Natural killer cell (primary cell): ENCODE measurements around the gene TBC1D22B. TPM values are rescaled to one million over a fixed set of nuclear protein-coding genes. Genes with fewer than 3 reads are reported as not detected.

Experiments
- ATAC-seq, 3 donors: fragments of 150-1000 bp in 2 of 3; fragments of 200-7000 bp in 1 of 3; cut with Tn5 transposase; 1 replicate in 1 of 3; 2 replicates in 2 of 3; pipeline ENCODE4 v1.10.0; 2021; ENCODE audit warnings: mild to moderate bottlenecking in 2 of 3, moderate library complexity in 2 of 3
- DNase-seq, 2 donors: peaks; one replicate each; pipeline versions ENCODE4 v3.0.0 to v3.0.0-alpha.2; 2013 to 2021; ENCODE audit warnings: mixed read lengths in 1 of 2
- H3K27ac ChIP-seq: one replicate; pipeline ENCODE4 v1.5.1; 2013; ENCODE audit warnings: mild to moderate bottlenecking, low read length
- H3K27me3 ChIP-seq: one replicate; pipeline ENCODE4 v1.6.1; 2013; ENCODE audit warnings: low read length; ENCODE audit not compliant: control insufficient read depth, insufficient read depth
- H3K36me3 ChIP-seq: one replicate; pipeline ENCODE4 v1.6.1; 2013; ENCODE audit warnings: low read length; ENCODE audit not compliant: control insufficient read depth, insufficient read depth
- H3K4me1 ChIP-seq: one replicate; pipeline ENCODE4 v1.6.1; 2013; ENCODE audit warnings: low read length; ENCODE audit not compliant: control insufficient read depth, insufficient read depth
- H3K4me3 ChIP-seq: one replicate; pipeline ENCODE4 v1.5.1; 2013; ENCODE audit warnings: low read length
- H3K9me3 ChIP-seq: one replicate; pipeline ENCODE4 v1.6.1; 2013; ENCODE audit warnings: low read length; ENCODE audit not compliant: control insufficient read depth, insufficient read depth
- H3K27ac Mint-ChIP-seq, 2 donors: one replicate each; pipeline ENCODE4 v1.8.0; 2022; ENCODE audit warnings: mild to moderate bottlenecking in 2 of 2, mixed read lengths in 2 of 2, moderate library complexity in 1 of 2
- H3K27me3 Mint-ChIP-seq, 2 donors: one replicate each; pipeline ENCODE4 v1.8.0; 2022; ENCODE audit warnings: low read depth in 2 of 2, mixed read lengths in 2 of 2
- H3K36me3 Mint-ChIP-seq: one replicate; pipeline ENCODE4 v1.8.0; 2022; ENCODE audit warnings: mixed read lengths
- H3K4me1 Mint-ChIP-seq, 2 donors: one replicate each; pipeline ENCODE4 v1.8.0; 2022; ENCODE audit warnings: mixed read lengths in 2 of 2
- H3K4me3 Mint-ChIP-seq: one replicate; pipeline ENCODE4 v1.8.0; 2022; ENCODE audit warnings: mild to moderate bottlenecking, moderate library complexity, mixed read lengths
- H3K9me3 Mint-ChIP-seq, 2 donors: one replicate each; pipeline ENCODE4 v1.8.0; 2022; ENCODE audit warnings: mixed read lengths in 2 of 2
- WGBS: methylation state at CpG from one replicate; pipeline ENCODE4 v1.1.7; 2013; ENCODE audit warnings: missing lambda C conversion rate; ENCODE audit not compliant: insufficient coverage; 5-methylcytosine and 5-hydroxymethylcytosine counted together
- intact Hi-C: fragments of 100-400 bp; cut with micrococcal nuclease; formaldehyde crosslinking; loops from one replicate; pipeline ENCODE4 v1.14.2; 2022
- total RNA-seq, 4 donors: library from RNA; stranded (reverse); fragments of 120-200 nt in 1 of 4; gene quantifications; one replicate each; pipeline versions ENCODE4 v1.2.3 to v1.2.4, GENCODE V29; 2013 to 2022
- TF ChIP-seq, protein P1 (sequence below): fragments of 200-600 bp; IDR thresholded peaks from one replicate; pipeline ENCODE4 v1.8.0; 2022; ENCODE audit warnings: antibody characterized with exemption

The TBC1D22B gene
- total RNA-seq, 3 donors from 2014 or later (not counting 1 experiment from before 2014, with no cell fraction given) = 8.0 to 12.1 (median 12.0) TPM

DNA sequence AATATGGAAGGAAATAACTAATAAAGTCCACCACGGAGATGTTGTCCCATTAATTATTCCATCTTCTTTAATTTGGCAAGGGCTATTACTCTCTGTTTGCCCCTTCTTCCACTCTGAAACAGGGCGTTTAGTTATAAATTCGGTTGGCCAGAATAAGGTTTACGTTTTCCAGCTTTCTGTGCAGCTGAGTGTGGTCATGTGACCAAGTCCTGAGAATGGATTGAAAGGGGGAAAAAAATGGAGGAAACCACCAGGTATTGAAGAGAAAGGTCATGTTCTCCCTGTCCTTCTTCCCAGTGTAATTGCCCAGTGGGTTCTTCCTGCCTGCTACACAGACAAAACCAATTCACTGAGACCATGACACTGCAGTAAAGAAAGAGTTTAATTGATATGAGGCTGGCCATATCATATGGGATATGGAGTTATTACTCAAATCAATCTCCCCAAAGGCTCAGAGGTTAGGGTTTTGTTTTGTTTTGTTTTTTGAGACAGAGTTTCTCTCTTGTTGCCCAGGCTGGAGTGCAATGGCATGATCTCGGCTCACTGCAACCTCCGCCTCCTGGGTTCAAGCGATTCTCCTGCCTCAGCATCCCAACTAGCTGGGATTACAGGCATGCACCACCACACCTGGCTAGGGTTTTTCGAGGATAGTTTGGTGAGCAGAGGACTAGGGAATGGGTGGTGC lies 14.3 kb upstream of the TBC1D22B start:
- Histone ChIP-seq H3K27me3 (no peaks in the 10 kb centered on the region), H3K36me3 (no peaks in the 10 kb centered on the region), H3K27ac (no peak overlapping the region), H3K9me3 (no peaks in the 10 kb centered on the region), H3K4me3 (no peak overlapping the region), H3K4me1 (peaks cover 10% of the 10 kb centered on the region)
- Mint-ChIP-seq H3K36me3 (no peaks in the 10 kb centered on the region), H3K4me1 (peaks cover 12% of the 10 kb centered on the region in 2 donors), H3K4me3 (no peak overlapping the region), H3K27me3 (peaks cover 7 to 23% of the 10 kb centered on the region in 2 donors), H3K9me3 (no peaks in the 10 kb centered on the region), H3K27ac (no peak overlapping the region)
- 90% methylated on average over 8 of the region's 8 CpGs for WGBS
- ATAC-seq (no peak), DNase-seq (no peak)
- TF ChIP-seq, protein P1, sequence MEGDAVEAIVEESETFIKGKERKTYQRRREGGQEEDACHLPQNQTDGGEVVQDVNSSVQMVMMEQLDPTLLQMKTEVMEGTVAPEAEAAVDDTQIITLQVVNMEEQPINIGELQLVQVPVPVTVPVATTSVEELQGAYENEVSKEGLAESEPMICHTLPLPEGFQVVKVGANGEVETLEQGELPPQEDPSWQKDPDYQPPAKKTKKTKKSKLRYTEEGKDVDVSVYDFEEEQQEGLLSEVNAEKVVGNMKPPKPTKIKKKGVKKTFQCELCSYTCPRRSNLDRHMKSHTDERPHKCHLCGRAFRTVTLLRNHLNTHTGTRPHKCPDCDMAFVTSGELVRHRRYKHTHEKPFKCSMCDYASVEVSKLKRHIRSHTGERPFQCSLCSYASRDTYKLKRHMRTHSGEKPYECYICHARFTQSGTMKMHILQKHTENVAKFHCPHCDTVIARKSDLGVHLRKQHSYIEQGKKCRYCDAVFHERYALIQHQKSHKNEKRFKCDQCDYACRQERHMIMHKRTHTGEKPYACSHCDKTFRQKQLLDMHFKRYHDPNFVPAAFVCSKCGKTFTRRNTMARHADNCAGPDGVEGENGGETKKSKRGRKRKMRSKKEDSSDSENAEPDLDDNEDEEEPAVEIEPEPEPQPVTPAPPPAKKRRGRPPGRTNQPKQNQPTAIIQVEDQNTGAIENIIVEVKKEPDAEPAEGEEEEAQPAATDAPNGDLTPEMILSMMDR = no peak
- intact Hi-C loops = no loop called here

DNA sequence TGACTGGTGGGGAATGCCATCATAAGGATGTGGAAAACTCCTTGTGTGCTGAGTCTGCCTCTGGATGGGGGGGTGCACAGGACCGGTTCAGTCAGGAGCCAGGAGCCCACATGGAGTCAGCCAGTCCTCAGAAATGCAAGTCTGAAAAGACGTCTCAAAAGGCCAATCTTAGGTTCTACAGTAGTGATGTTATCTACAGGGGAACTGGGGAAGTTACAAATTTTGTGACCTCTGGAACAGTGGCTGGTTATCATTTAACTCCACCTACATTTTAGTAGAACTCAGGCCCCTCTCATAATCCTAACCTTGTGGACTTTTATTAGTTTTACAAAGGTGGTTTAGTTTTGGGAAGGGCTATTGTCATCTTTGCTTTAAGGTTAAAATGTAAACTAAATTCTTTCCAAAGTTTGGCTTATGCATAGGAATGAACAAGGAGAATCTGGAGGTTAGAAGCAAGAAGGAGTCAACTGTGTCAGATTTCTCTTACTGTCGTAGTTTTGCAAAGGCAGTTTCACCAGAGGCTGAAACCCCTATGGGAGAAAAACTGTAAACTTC lies 13.7 kb upstream of the TBC1D22B start:
- H3K27ac ChIP-seq = no peak overlapping the region
- H3K27ac Mint-ChIP-seq = no peak overlapping the region

DNA sequence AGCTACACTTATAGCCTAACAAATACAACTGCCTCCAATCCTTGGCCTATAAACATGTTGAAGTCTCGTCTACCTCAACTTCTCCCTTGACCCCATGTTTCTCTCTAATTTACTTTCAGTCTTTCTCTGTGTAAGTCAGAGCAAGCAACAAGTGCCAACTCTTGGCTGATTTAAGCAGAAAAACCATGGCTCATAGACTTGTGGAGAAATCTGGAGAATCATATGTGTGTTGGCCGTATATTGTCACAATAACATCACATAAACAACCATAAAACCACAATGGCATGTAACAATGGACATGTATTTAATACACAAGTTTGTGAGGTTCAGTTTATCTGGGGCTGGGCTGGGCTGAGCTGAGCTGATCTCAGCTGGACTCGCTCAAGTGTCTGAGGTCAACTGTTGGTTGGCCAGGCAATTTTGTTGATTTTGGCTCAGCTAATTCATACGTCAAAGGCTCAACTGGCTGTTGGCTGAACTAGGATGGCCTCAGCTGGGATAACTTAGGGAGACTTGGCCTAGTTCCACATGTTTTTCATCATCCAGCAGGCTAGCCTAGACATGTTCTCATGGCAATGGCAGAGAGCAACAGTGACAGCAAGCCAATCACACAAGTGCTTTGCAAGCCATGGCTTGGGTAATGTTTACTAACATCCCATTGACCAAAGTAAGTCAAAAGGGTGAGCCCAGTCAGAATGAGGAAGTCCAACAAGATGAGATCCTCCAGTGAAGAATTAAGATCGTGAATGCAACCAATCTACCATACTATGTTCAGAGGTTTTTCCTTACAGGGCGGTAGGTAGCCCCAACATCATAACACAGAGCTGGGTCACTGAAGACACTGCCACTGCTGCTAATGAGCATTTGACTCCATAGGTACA lies 12.9 kb upstream of the TBC1D22B start:
- ATAC-seq (no peak), DNase-seq (no peak)
- peaks cover 9% of the 10 kb centered on the region in 2 donors for H3K4me1 Mint-ChIP-seq
- no peaks in the 10 kb centered on the region for H3K9me3 Mint-ChIP-seq
- Histone ChIP-seq H3K27ac (no peak overlapping the region), H3K4me1 (peaks cover 9% of the 10 kb centered on the region), H3K4me3 (no peak overlapping the region), H3K36me3 (no peaks in the 10 kb centered on the region), H3K27me3 (no peaks in the 10 kb centered on the region), H3K9me3 (no peaks in the 10 kb centered on the region)
- H3K36me3 Mint-ChIP-seq = no peaks in the 10 kb centered on the region
- H3K4me3 Mint-ChIP-seq = no peak overlapping the region
- TF ChIP-seq, protein P1 = no peak
- intact Hi-C loops = no loop called here
- peaks cover 7 to 33% of the 10 kb centered on the region in 2 donors for H3K27me3 Mint-ChIP-seq
- 96% methylated on average over 5 of the region's 6 CpGs for WGBS
- H3K27ac Mint-ChIP-seq = no peak overlapping the region

More for the DNA sequence above, 13.7 kb upstream of the TBC1D22B start:
- H3K27me3 Mint-ChIP-seq = peaks cover 7 to 30% of the 10 kb centered on the region in 2 donors
- peaks cover 12% of the 10 kb centered on the region in 2 donors for H3K4me1 Mint-ChIP-seq
- Histone ChIP-seq H3K9me3 (no peaks in the 10 kb centered on the region), H3K4me3 (no peak overlapping the region), H3K36me3 (no peaks in the 10 kb centered on the region), H3K27me3 (no peaks in the 10 kb centered on the region), H3K4me1 (peaks cover 10% of the 10 kb centered on the region)
- H3K36me3 Mint-ChIP-seq = no peaks in the 10 kb centered on the region
- 90% methylated on average over 3 of the region's 3 CpGs for WGBS
- H3K9me3 Mint-ChIP-seq = no peaks in the 10 kb centered on the region
- intact Hi-C loops = no loop called here
- no peak overlapping the region for H3K4me3 Mint-ChIP-seq
- TF ChIP-seq, protein P1 = no peak
- no peak for ATAC-seq
- no peak for DNase-seq
